WI38 (cell line): ENCODE measurements around the gene TASP1.

Experiments used
- H3K4me3 ChIP-seq: 2 replicates; pipeline ENCODE4 v1.5.1; 2011; ENCODE audit warnings: low read depth, mild to moderate bottlenecking, control low read depth, low read length
- CTCF ChIP-seq: IDR thresholded peaks from 2 replicates; pipeline ENCODE4 v1.5.1; 2012; ENCODE audit warnings: low read depth, mild to moderate bottlenecking, control low read depth, low read length

The TASP1 gene

GRCh38 chr20:13478366-13478765 is 160.4 kb downstream of the TASP1 start:
- no peak for TF ChIP-seq CTCF
- no peak overlapping the region for H3K4me3 ChIP-seq

GRCh38 chr20:13474467-13474866 is 164.3 kb downstream of the TASP1 start:
- H3K4me3 ChIP-seq, result no peak overlapping the region
- no peak for TF ChIP-seq CTCF

GRCh38 chr20:13469262-13469661 is 169.5 kb downstream of the TASP1 start:
- H3K4me3 ChIP-seq, result no peak overlapping the region
- TF ChIP-seq CTCF, result no peak

- no peak overlapping the region for H3K4me3 ChIP-seq
- TF ChIP-seq CTCF, result no peak
These were observed 170.6 kb downstream of the TASP1 start for GRCh38 chr20:13468166-13468565.

- no peak overlapping the region for H3K4me3 ChIP-seq
- TF ChIP-seq CTCF, result no peak
These were observed 174.0 kb downstream of the TASP1 start for GRCh38 chr20:13464702-13465101.

- no peak for TF ChIP-seq CTCF
- no peak overlapping the region for H3K4me3 ChIP-seq
These were observed 176.8 kb downstream of the TASP1 start for GRCh38 chr20:13461849-13462458.

GRCh38 chr20:13458860-13459451 is 179.8 kb downstream of the TASP1 start:
- peak; percentile 82 for TF ChIP-seq CTCF
- H3K4me3 ChIP-seq, result no peak overlapping the region
